Spleen (tissue), 11 donors: ENCODE results near the gene OSGIN1. TPM values are rescaled to one million over a fixed set of nuclear protein-coding genes. Genes with fewer than 3 reads are reported as not detected.
"Not testable (repeated sequence)": the region's sequence is repeated elsewhere in the genome, so short reads cannot be mapped to it uniquely, and the experiment has no call there.

Experiments used
- DNase-seq: peaks from one replicate; pipeline ENCODE4 v3.0.0-alpha.2; 2020
- H3K27ac ChIP-seq, 8 donors: fragments of 200-600 bp; sonication (generic) in 7 of 8; 1 replicate in 4 of 8; 2 replicates in 4 of 8; pipeline versions ENCODE4 v1.5.0 to v1.8.0; 2016 to 2021; ENCODE audit warnings: inconsistent platforms in 4 of 8, mild to moderate bottlenecking in 4 of 8, moderate library complexity in 1 of 8
- H3K27me3 ChIP-seq, 7 donors: fragments of 200-600 bp; sonication (generic) in 6 of 7; replicated peaks in 1 of 7; 1 replicate in 4 of 7; 2 replicates in 3 of 7; pipeline versions ENCODE4 v1.5.0 to v1.8.0; 2016 to 2021; ENCODE audit warnings: inconsistent platforms in 3 of 7, mild to moderate bottlenecking in 1 of 7
- H3K36me3 ChIP-seq, 6 donors: fragments of 200-600 bp; sonication (generic) in 5 of 6; 1 replicate in 4 of 6; 2 replicates in 2 of 6; pipeline versions ENCODE4 v1.5.0 to v1.8.0; 2016 to 2021; ENCODE audit warnings: inconsistent platforms in 2 of 6
- H3K4me1 ChIP-seq, 6 donors: fragments of 200-600 bp; sonication (generic) in 5 of 6; 1 replicate in 3 of 6; 2 replicates in 3 of 6; pipeline versions ENCODE4 v1.5.0 to v1.8.0; 2016 to 2021; ENCODE audit warnings: inconsistent platforms in 3 of 6
- H3K4me3 ChIP-seq, 8 donors: fragments of 200-600 bp; sonication (generic) in 7 of 8; 1 replicate in 4 of 8; 2 replicates in 4 of 8; pipeline versions ENCODE4 v1.5.0 to v1.8.0; 2016 to 2021; ENCODE audit warnings: inconsistent platforms in 4 of 8, mild to moderate bottlenecking in 4 of 8, moderate library complexity in 2 of 8
- H3K9me3 ChIP-seq, 8 donors: fragments of 200-600 bp; sonication (generic) in 7 of 8; 1 replicate in 4 of 8; 2 replicates in 4 of 8; pipeline versions ENCODE4 v1.5.0 to v1.8.0; 2016 to 2021; ENCODE audit warnings: inconsistent platforms in 4 of 8
- CTCF ChIP-seq, 11 experiments: fragments of 200-600 bp in 7 of 11; fragments of 450-650 bp in 4 of 11; sonication (generic) in 4 of 11; IDR thresholded peaks in 8 of 11; conservative IDR thresholded peaks in 3 of 11; 1 replicate in 7 of 11; 2 replicates in 4 of 11; pipeline versions ENCODE4 v1.4.0 to v1.8.0; 2016 to 2021; ENCODE audit warnings: antibody characterized with exemption in 11 of 11, inconsistent platforms in 4 of 11, mild to moderate bottlenecking in 1 of 11
- POLR2A ChIP-seq, 3 donors: fragments of 450-650 bp; IDR thresholded peaks; one replicate each; pipeline ENCODE4 v1.5.1; 2017; ENCODE audit warnings: antibody characterized with exemption in 3 of 3, mild to moderate bottlenecking in 1 of 3
- POLR2AphosphoS5 ChIP-seq, 3 donors: sonication (generic); formaldehyde crosslinking; IDR thresholded peaks; one replicate each; pipeline ENCODE4 v1.5.1; 2017; ENCODE audit warnings: antibody characterized with exemption in 3 of 3
- whole genome bisulfite sequencing, 5 donors: extraction: QIAGEN DNeasy Blood & Tissue Kit in 3 of 5; methylation state at CpG; one replicate each; pipeline versions ENCODE4 v1.1.5 to v1.1.7; 2013 to 2018; 5-methylcytosine and 5-hydroxymethylcytosine counted together
- intact Hi-C: fragments of 100-400 bp; cut with DNase I; formaldehyde crosslinking; loops from one replicate; pipeline ENCODE4 v1.15.0; 2023; ENCODE audit warnings: low total_unique reads
- polyA plus RNA-seq, 3 donors: library from polyadenylated mRNA; stranded (reverse); fragments of 200-250 nt; gene quantifications; one replicate each; pipeline ENCODE4 v1.2.1, GENCODE V29; 2013
- total RNA-seq, 7 donors: library from RNA; depleted of rRNA in 3 of 7; stranded (reverse); fragments of >200 nt in 3 of 7; fragmentation: NEBNext Ultra II Directional in 4 of 7; extraction: Animal tissue kit (Norgen Biotek cat#: 25700) in 4 of 7; gene quantifications; one replicate each; pipeline versions ENCODE4 v1.1.0 to v1.2.1, GENCODE V29; 2016 to 2021
- donor health status: healthy with polysubstance abuse.
- donor health status: DM: no; HTN: no; CAD: no; lungs with moderate emphysema.
- donor health status: DM: no; HTN: no; CAD: no.
- donor health status: Bipolar disorder and iron deficiency.
- donor health status: healthy.
- donor health status: DM: no; HTN: no; CAD: no.
- donor health status: DM: yes; HTN: yes; CAD: no.

OSGIN1 gene
- total and polyA plus RNA-seq, 10 donors = 2.3 to 13.5 (median 9.0) TPM

- 85 to 91% (median 87%) methylated on average over 27 to 28 of the region's 28 CpGs for WGBS, 5 donors
- intact Hi-C loops = no loop called here
- Histone ChIP-seq H3K27ac (no peak overlapping the region), H3K27me3 (no peaks in the 10 kb centered on the region), H3K36me3 (no peaks in the 10 kb centered on the region), H3K9me3 (no peaks in the 10 kb centered on the region), H3K4me3 (no peak overlapping the region), H3K4me1 (peaks cover 0 to 36% (median 12%) of the 10 kb centered on the region in 6 donors)
- no peak for DNase-seq
- TF ChIP-seq POLR2AphosphoS5 (IDR thresholded peaks at IDR 0.05) (no peak), POLR2A (IDR thresholded peaks at IDR 0.05) (no peak), CTCF (IDR thresholded peaks at IDR 0.05 in 8 of 11, conservative IDR thresholded peaks at IDR 0.05 in 3 of 11) (no peak)
Measured at GRCh38 chr16:83940630-83941378, 12.2 kb upstream of the OSGIN1 start.

GRCh38 chr16:83941546-83941945 lies 11.5 kb upstream of the OSGIN1 start:
- H3K9me3 ChIP-seq = not testable (repeated sequence)
- WGBS, 5 donors = 93 to 96% (median 94%) methylated on average over 9 of the region's 9 CpGs

GRCh38 chr16:83942074-83942473 lies 11.0 kb upstream of the OSGIN1 start:
- 86 to 94% (median 89%) methylated on average over 14 of the region's 14 CpGs for WGBS, 5 donors
- H3K9me3 ChIP-seq = no peaks in the 10 kb centered on the region
- H3K36me3 ChIP-seq = no peaks in the 10 kb centered on the region
- H3K27ac ChIP-seq = no peak overlapping the region
- H3K4me1 ChIP-seq = peaks cover 0 to 36% (median 12%) of the 10 kb centered on the region in 6 donors
- no peaks in the 10 kb centered on the region for H3K27me3 ChIP-seq
- no peak for DNase-seq
- intact Hi-C loops = no loop called here
- no peak overlapping the region for H3K4me3 ChIP-seq
- TF ChIP-seq CTCF (IDR thresholded peaks at IDR 0.05 in 8 of 11, conservative IDR thresholded peaks at IDR 0.05 in 3 of 11) (no peak), POLR2AphosphoS5 (IDR thresholded peaks at IDR 0.05) (peak in 1 of 3 donors; percentile 17), POLR2A (IDR thresholded peaks at IDR 0.05) (no peak)

More at GRCh38 chr16:83941546-83941945, 11.5 kb upstream of the OSGIN1 start:
- peaks cover 0 to 36% (median 12%) of the 10 kb centered on the region in 6 donors for H3K4me1 ChIP-seq
- H3K27ac ChIP-seq, H3K4me3 ChIP-seq, H3K36me3 ChIP-seq, intact Hi-C loops, DNase-seq, H3K27me3 ChIP-seq: not testable (repeated sequence)

- Histone ChIP-seq H3K36me3 (no peaks in the 10 kb centered on the region), H3K4me3 (no peak overlapping the region), H3K27ac (no peak overlapping the region), H3K27me3 (no peaks in the 10 kb centered on the region), H3K9me3 (no peaks in the 10 kb centered on the region), H3K4me1 (peaks cover 0 to 36% (median 12%) of the 10 kb centered on the region in 6 donors)
- TF ChIP-seq POLR2AphosphoS5 (IDR thresholded peaks at IDR 0.05) = no peak
- TF ChIP-seq POLR2A (IDR thresholded peaks at IDR 0.05) = no peak
- no peak for TF ChIP-seq CTCF (IDR thresholded peaks at IDR 0.05 in 8 of 11, conservative IDR thresholded peaks at IDR 0.05 in 3 of 11)
- DNase-seq = no peak
- 66 to 75% (median 71%) methylated on average over 8 to 11 of the region's 11 CpGs for WGBS, 5 donors
- intact Hi-C loops = no loop called here
Measured at GRCh38 chr16:83942815-83943515, 10.1 kb upstream of the OSGIN1 start.
